Upper lobe of left lung (tissue), 4 donors: ENCODE measurements around the gene SPATS2.

ENCODE experiments used
- CTCF ChIP-seq, 6 experiments: fragments of 450-650 bp in 4 of 6; fragments of 200-600 bp in 2 of 6; sonication (generic) in 2 of 6; IDR thresholded peaks; one replicate each; pipeline ENCODE4 v1.5.1; 2016 to 2019; ENCODE audit warnings: antibody characterized with exemption in 6 of 6
- POLR2AphosphoS5 ChIP-seq, 2 donors: sonication (generic); formaldehyde crosslinking; IDR thresholded peaks; one replicate each; pipeline ENCODE4 v1.5.1; 2017; ENCODE audit warnings: antibody characterized with exemption in 2 of 2

GRCh38 chr12:49549735-49550692 is 182.8 kb downstream of the SPATS2 start:
- no peak for TF ChIP-seq POLR2AphosphoS5 (IDR thresholded peaks at IDR 0.05)
- no peak for TF ChIP-seq CTCF (IDR thresholded peaks at IDR 0.05)
